Activated CD4-positive, alpha-beta T cell treated with anti-CD3 and anti-CD28 coated beads, Interleukin-2, amount 10 ng/mL, durations not matched to agents 24 days and 14 days (primary cell): Measurements from ENCODE around the gene TMEM45B. TPM values are rescaled to one million over a fixed set of nuclear protein-coding genes. Genes with fewer than 3 reads are reported as not detected.
"Not testable (repeated sequence)": the region's sequence is repeated elsewhere in the genome, so short reads cannot be mapped to it uniquely, and the experiment has no call there.

ENCODE experiments used
- DNase-seq: peaks from one replicate; pipeline ENCODE4 v3.0.0; 2022
- H3K27ac Mint-ChIP-seq: one replicate; pipeline ENCODE4 v1.8.0; 2022; ENCODE audit warnings: mild to moderate bottlenecking, mixed read lengths
- H3K27me3 Mint-ChIP-seq: one replicate; pipeline ENCODE4 v1.8.0; 2022; ENCODE audit warnings: mixed read lengths
- H3K36me3 Mint-ChIP-seq: one replicate; pipeline ENCODE4 v1.8.0; 2022; ENCODE audit warnings: low read depth, mild to moderate bottlenecking, mixed read lengths
- H3K4me1 Mint-ChIP-seq: one replicate; pipeline ENCODE4 v1.8.0; 2021; ENCODE audit warnings: mixed read lengths
- H3K4me3 Mint-ChIP-seq: one replicate; pipeline ENCODE4 v1.8.0; 2022; ENCODE audit warnings: mild to moderate bottlenecking, moderate library complexity, mixed read lengths
- H3K9me3 Mint-ChIP-seq: one replicate; pipeline ENCODE4 v1.8.0; 2021; ENCODE audit warnings: mixed read lengths
- intact Hi-C: fragments of 100-400 bp; cut with micrococcal nuclease; formaldehyde crosslinking; loops from one replicate; pipeline ENCODE4 v1.15.1; 2023
- total RNA-seq: library from RNA; stranded (reverse); gene quantifications from 2 replicates; pipeline ENCODE4 v1.2.3, GENCODE V29; 2022

The TMEM45B gene
- total RNA-seq, 1 donor from 2014 or later: 0.37 TPM

DNA sequence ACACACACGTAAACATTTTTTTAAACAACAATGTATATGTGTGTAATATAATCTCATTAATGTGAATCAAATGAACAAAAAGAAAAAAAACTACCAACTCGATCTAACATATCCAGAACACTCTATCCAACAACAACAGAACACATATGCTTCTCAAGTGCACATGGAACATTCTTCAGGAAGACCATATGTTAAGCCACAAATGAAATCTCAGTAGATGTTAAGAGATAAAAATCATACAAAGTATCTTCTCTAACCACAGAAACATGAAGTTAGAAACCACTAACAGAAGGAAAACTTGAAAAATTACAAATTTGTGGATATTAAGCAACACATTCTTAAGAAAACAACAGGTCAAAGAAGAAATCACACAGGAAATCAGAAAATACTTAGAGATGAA, 25.5 kb upstream of the TMEM45B start:
- peaks cover 9% of the 10 kb centered on the region for H3K4me1 Mint-ChIP-seq
- no peak overlapping the region for H3K4me3 Mint-ChIP-seq
- H3K9me3 Mint-ChIP-seq: no peaks in the 10 kb centered on the region
- H3K27me3 Mint-ChIP-seq: peaks cover 6% of the 10 kb centered on the region
- intact Hi-C loops: no loop called here
- no peak for DNase-seq
- no peaks in the 10 kb centered on the region for H3K36me3 Mint-ChIP-seq
- no peak overlapping the region for H3K27ac Mint-ChIP-seq

DNA sequence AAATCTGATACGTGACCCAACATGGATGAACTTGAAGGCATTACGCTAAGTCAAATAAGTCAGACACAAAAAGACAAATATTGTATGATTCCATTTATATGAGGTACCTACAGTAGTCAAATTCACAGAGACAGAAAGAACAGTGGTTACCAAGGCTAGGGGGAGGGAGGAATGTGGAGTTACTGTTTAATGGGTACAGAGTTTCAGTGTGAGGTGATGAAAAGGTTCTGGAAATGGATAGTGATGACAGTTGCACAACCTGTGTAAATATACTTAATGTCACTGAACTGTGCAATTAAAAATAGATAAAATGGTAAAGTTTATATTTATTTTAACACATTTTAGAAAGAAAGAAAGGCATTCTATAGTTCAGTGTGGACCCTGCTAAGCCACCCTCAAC, 24.1 kb upstream of the TMEM45B start:
- no peaks in the 10 kb centered on the region for H3K36me3 Mint-ChIP-seq
- H3K4me1 Mint-ChIP-seq: peaks cover 6% of the 10 kb centered on the region
- peaks cover 9% of the 10 kb centered on the region for H3K9me3 Mint-ChIP-seq
- H3K27ac Mint-ChIP-seq: no peak overlapping the region
- intact Hi-C loops: no loop called here
- peaks cover 8% of the 10 kb centered on the region for H3K27me3 Mint-ChIP-seq
- no peak for DNase-seq
- H3K4me3 Mint-ChIP-seq: no peak overlapping the region

DNA sequence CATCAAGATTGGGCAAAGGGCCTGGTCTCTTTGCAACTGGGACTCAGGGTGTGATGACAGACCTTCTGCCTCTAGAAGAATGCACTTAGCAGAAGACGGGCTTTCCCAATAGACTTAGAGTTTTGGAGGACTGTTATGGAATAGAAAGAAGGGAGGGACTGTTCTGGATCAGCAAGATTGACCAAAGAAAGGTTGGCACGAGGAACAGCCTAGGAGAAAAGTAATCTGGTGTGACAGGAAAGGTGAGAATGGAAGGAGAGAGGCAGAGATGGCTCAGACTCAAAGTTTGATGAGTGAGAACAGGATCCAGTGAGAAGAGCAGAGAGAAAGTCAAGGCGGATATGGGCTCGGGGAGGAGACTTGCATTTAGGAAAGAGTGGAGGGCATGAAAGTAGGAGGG, 23.0 kb upstream of the TMEM45B start:
- Mint-ChIP-seq H3K27me3 (peaks cover 8% of the 10 kb centered on the region), H3K9me3 (peaks cover 9% of the 10 kb centered on the region)
- intact Hi-C loops: no loop called here

DNA sequence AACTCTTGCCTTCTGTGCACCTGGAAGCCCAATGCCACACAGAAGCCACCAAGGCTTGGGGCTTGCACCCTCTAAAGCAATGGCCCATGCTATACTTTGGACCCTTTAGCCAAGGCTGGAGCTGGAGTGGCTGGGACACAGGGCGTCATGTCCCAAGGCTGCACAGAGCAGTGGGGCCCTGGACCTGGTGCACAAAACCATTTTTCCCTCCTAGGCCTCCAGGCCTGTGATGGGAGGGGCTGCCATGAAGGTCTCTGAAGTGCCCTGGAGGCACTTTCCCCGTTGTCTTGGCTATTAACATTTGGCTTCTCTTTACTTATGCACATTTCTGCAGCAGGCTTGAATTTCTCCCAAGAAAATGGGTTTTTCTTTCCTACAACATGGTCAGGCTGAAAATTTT, 20.6 kb upstream of the TMEM45B start:
- intact Hi-C loops: no loop called here
- H3K27me3 Mint-ChIP-seq: peaks cover 5% of the 10 kb centered on the region
- peaks cover 2% of the 10 kb centered on the region for H3K36me3 Mint-ChIP-seq
- peaks cover 24% of the 10 kb centered on the region for H3K9me3 Mint-ChIP-seq
- H3K4me3 Mint-ChIP-seq: no peak overlapping the region
- DNase-seq: no peak
- peaks cover 5% of the 10 kb centered on the region for H3K4me1 Mint-ChIP-seq
- H3K27ac Mint-ChIP-seq: no peak overlapping the region

More for the DNA sequence above, 23.0 kb upstream of the TMEM45B start:
- Mint-ChIP-seq H3K4me1 (peaks cover 6% of the 10 kb centered on the region), H3K4me3 (no peak overlapping the region), H3K27ac (no peak overlapping the region), H3K36me3 (no peaks in the 10 kb centered on the region)
- no peak for DNase-seq

DNA sequence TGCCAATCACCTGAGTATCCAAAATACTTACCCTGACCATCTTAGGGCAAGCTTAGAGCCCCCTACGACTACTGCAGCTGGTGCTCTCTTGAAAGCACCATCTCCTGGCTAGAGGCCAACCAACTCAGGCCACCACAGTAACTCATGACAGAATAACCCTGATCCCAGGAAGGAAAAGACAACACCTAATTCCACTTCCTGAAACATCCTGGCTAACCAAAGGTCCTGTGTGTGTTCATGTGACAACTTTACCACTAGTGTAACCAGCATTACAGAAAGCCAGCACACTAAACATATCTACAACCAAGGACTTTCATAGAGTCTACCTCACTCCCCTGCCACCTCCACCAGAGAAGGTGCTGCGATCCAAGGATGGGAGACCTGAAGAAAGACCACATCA, 17.4 kb upstream of the TMEM45B start:
- Mint-ChIP-seq H3K27ac (no peak overlapping the region), H3K4me3 (no peak overlapping the region), H3K4me1 (peaks cover 4% of the 10 kb centered on the region), H3K36me3 (peaks cover 2% of the 10 kb centered on the region), H3K9me3 (peaks cover 24% of the 10 kb centered on the region), H3K27me3 (peaks cover 2% of the 10 kb centered on the region)
- DNase-seq: no peak
- intact Hi-C loops: no loop called here

DNA sequence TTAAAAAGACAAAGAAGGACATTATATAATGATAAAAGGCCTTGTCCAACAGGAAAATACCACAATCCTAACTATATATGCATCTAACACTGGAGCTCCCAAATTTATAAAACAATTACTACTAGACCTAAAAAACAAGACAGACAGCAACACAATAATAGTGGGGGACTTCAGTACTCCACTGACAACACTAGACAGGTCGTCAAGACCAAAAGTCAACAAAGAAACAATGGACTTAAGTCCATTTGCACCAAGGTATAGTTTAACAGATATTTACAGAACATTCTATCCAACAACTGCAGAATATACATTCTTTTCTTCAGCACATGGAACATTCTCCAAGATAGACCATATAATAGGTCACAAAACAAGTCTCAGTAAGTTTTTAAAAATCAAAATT, 15.5 kb upstream of the TMEM45B start:
- H3K4me3 Mint-ChIP-seq, intact Hi-C loops, H3K27me3 Mint-ChIP-seq, DNase-seq, H3K36me3 Mint-ChIP-seq, H3K27ac Mint-ChIP-seq: not testable (repeated sequence)
- H3K4me1 Mint-ChIP-seq: peaks cover 18% of the 10 kb centered on the region
- peaks cover 30% of the 10 kb centered on the region for H3K9me3 Mint-ChIP-seq

DNA sequence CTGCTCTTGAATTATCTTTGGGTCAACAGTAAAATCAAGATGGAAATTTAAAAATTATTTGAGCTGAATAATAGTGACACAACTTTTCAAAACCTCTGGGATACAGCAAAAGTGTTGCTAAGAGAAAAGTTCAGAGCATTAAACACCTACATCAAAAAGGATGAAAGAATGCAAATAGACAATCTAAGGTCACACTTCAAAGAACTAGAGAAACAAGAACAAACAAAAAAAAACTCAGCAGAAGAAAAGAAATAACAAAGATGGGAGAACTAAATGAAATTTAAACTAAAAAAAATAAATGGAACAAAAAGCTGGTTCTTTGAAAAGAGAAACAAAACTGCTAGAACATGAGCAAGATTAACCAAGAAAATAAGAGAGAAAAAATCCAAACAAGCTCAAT, 15.0 kb upstream of the TMEM45B start:
- intact Hi-C loops: no loop called here
- Mint-ChIP-seq H3K4me3 (no peak overlapping the region), H3K27me3 (peaks cover 2% of the 10 kb centered on the region), H3K36me3 (peaks cover 2% of the 10 kb centered on the region), H3K27ac (no peak overlapping the region), H3K9me3 (peaks cover 25% of the 10 kb centered on the region), H3K4me1 (peaks cover 18% of the 10 kb centered on the region)
- DNase-seq: no peak

DNA sequence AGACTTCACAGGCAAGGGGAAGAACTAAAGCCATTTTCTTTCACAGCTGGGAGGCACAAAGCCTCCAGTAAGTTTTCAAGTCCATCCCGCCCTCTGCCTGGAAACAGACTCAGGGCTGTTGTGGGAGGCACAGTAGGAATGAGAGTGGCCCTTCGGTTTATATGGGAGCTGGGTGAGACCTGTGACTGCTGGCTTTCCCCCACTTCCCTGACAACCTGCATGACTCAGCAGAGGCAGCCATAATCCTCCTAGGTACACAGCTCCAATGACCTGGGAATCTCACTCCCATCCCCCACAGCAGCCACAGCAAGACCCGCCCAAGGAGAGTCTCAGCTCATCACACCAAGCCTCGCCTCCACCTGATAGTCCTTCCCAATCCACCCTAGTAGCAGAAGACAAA, 12.1 kb upstream of the TMEM45B start:
- Mint-ChIP-seq H3K27ac (peak overlapping the region; percentile 10), H3K27me3 (peaks cover 25% of the 10 kb centered on the region), H3K9me3 (peaks cover 32% of the 10 kb centered on the region), H3K4me1 (peaks cover 23% of the 10 kb centered on the region), H3K4me3 (peak overlapping the region; percentile 59), H3K36me3 (peaks cover 10% of the 10 kb centered on the region)
- intact Hi-C loops: no loop called here
- DNase-seq: no peak

DNA sequence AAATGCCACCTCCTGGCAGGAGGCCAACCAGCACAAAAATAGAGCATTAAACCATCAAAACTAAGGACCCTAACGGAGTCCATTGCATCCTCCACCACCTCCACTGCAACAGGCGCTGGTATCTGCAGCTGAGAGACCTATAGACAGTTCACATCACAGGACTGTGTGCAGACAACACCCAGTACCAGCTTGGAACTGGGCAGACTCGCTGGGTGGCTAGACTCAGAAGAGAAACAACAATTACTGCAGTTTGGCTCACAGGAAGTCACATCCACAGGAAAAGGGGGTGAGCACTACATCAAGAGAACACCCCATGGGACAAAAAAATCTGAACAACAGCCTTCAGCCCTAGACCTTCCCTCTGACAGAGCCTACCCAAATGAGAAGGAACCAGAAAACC, 11.6 kb upstream of the TMEM45B start:
- peaks cover 23% of the 10 kb centered on the region for H3K4me1 Mint-ChIP-seq
- H3K4me3 Mint-ChIP-seq: peak overlapping the region; percentile 59
- H3K27me3 Mint-ChIP-seq: peaks cover 28% of the 10 kb centered on the region

DNA sequence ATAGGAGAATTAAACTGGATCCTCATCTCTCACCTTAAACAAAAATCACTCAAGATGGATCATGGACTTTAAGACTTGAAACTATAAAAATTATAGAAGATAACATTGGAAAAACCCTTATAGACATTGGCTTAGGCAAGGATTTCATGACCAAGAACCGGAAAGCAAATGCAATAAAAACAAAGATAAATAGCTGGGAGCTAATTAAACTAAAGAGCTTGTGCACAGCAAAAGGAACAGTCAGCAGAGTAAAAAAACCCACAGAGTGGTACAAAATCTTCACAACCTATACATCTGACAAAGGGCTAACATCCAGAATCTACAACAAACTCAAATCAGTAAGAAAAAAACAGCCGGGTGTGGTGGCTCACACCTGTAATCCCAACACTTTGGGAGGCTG, 7.4 kb upstream of the TMEM45B start:
- H3K4me3 Mint-ChIP-seq, H3K27ac Mint-ChIP-seq, intact Hi-C loops, H3K36me3 Mint-ChIP-seq, DNase-seq: not testable (repeated sequence)
- H3K4me1 Mint-ChIP-seq: peaks cover 20% of the 10 kb centered on the region
- H3K9me3 Mint-ChIP-seq: peaks cover 41% of the 10 kb centered on the region
- peaks cover 38% of the 10 kb centered on the region for H3K27me3 Mint-ChIP-seq

More for the DNA sequence above, 11.6 kb upstream of the TMEM45B start:
- intact Hi-C loops: no loop called here
- Mint-ChIP-seq H3K27ac (peak overlapping the region; percentile 10), H3K36me3 (peaks cover 8% of the 10 kb centered on the region), H3K9me3 (peaks cover 30% of the 10 kb centered on the region)
- DNase-seq: peak; percentile 74

DNA sequence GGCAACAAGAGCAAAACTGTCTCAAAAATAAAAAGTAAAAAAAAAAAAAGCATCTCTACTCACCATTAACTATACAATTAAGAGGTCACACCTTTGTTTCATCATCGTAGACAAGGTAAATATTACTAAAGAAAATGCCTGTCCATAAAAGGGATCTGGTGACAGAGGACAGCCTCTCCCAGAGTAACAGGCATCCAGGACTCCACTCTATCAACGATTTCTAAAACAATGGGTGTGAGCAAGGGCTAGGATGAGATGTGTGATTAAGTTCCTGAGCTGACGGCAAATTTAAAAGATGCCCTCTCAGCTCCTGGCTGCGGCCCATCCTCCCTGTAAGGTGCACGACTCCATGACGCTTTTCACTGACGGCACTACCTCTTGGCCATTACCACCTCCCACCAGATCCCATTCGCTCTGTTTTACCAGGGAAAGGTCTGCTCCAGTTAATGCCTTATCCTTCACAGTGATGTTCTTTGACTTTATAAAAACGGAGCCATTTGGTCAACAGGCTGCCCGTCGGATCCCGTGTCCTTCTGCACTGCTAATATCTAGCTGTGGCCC, 2.3 kb upstream of the TMEM45B start:
- peak overlapping the region; percentile 77 for H3K4me3 Mint-ChIP-seq
- peaks cover 6% of the 10 kb centered on the region for H3K36me3 Mint-ChIP-seq
- H3K27me3 Mint-ChIP-seq: peaks cover 53% of the 10 kb centered on the region
- peaks cover 17% of the 10 kb centered on the region for H3K9me3 Mint-ChIP-seq
- DNase-seq: no peak
- H3K4me1 Mint-ChIP-seq: peaks cover 29% of the 10 kb centered on the region
- no peak overlapping the region for H3K27ac Mint-ChIP-seq
- intact Hi-C loops: no loop called here

DNA sequence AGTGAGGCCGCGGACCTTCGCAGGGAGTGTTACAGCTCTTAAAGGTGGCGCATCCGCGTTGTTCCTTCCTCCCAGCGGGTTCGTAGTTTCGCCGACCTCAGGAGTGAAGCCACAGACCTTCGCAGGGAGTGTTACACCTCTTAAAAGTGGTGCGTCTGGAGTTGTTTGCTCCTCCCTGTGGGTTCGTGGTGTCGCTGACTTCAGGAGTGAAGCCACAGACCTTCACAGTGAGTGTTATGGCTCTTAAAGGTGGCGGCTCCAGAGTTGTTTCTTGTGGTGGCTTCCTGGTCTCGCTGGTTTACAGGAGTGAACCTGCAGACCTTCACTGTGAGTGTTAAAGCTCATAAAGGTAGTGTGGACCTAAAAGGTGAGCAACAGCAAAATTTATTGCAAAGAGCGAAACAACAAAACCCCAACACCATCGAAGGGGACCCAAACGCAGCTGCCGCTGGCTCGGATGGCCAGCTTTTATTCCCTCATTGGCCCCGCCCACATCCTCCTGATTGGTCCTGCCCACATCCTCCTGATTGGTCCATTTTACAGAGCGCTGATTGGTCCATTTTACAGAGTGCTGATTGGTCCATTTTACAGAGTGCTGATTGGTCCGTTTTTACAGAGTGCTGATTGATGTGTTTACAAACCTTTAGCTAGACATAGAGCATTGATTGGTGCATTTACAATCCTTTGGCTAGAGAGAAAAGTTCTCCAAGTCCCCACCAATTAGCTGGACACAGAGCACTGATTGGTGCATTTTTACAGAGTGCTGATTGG, 1.2 kb upstream of the TMEM45B start:
- DNase-seq: peak; percentile 90
- Mint-ChIP-seq H3K4me1 (peaks cover 29% of the 10 kb centered on the region), H3K36me3 (peaks cover 6% of the 10 kb centered on the region), H3K27me3 (peaks cover 55% of the 10 kb centered on the region), H3K4me3 (peak overlapping the region; percentile 77), H3K9me3 (peaks cover 10% of the 10 kb centered on the region), H3K27ac (peak overlapping the region; percentile 66)
- intact Hi-C loops: loop anchor here (1.0 kb wide), 1 partner anchor 81 kb away; the partner anchor contains the start of gene NFRKB

DNA sequence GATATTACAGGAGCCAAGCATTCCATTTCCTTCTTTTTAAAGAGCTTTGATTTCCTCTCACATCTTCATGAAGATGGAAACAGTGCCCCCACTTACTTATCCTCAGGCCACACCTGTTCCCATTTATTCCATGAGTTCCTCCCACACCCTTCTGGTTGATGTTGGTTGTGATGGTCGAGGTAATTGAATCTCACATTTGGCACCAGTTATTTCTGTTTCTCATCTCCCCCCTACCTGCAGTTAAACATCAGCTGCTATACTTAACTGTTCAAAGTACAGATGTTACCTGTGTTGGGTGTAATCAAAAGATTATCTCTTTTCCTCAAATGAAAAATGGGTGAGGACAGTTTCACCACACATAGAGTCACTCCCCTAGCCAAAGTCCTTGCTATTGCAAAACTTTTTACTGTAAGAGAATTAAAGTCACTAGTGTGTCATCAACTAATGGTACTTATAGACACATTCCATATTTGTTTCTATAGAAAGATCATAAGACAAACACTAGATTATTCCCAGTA, 1.9 kb downstream of the TMEM45B start:
- Mint-ChIP-seq H3K9me3 (no peaks in the 10 kb centered on the region), H3K27me3 (peaks cover 49% of the 10 kb centered on the region), H3K36me3 (peaks cover 6% of the 10 kb centered on the region), H3K4me3 (no peak overlapping the region), H3K27ac (no peak overlapping the region), H3K4me1 (peaks cover 29% of the 10 kb centered on the region)
- intact Hi-C loops: no loop called here
- no peak for DNase-seq

DNA sequence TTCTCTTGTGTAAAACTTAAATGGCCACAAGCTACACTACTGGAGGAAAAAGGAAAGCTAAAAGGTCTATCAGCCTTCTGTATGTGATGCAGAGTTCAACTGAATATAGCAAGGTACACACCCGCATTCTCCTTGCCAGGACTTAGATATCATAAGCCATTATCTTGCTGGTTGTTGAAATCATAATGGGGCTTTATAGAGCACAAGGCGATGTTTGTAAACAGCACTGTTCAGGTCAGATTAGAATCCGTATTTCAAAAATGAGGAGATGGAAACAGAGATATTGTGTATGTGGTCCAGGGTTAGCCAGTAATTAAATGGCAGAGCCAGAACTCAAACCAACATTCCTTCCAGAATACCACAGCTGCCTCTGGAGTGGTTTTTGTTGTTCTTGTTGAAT, 2.6 kb downstream of the TMEM45B start:
- H3K36me3 Mint-ChIP-seq, intact Hi-C loops, H3K9me3 Mint-ChIP-seq, DNase-seq, H3K4me3 Mint-ChIP-seq, H3K27ac Mint-ChIP-seq: not testable (repeated sequence)
- Mint-ChIP-seq H3K27me3 (peaks cover 49% of the 10 kb centered on the region), H3K4me1 (peaks cover 29% of the 10 kb centered on the region)
